IMR-90 (cell line): ENCODE data around the gene TNFAIP8L1. TPM values are rescaled to one million over a fixed set of nuclear protein-coding genes. Genes with fewer than 3 reads are reported as not detected.

ENCODE experiments used
- ATAC-seq: fragments of 200-7000 bp; cut with Tn5 transposase; 2 replicates; pipeline ENCODE4 v1.9.1; 2020; ENCODE audit warnings: low read depth, mild to moderate bottlenecking, moderate library complexity
- BruUV-seq: library from RNA; stranded (reverse); fragments of 400-500 nt; replicated peaks from 2 replicates; lab custom pipeline; 2021; lab: Mats Ljungman, UMichigan
- CTCF ChIA-PET: fragments of 300-600 bp; formaldehyde crosslinking; extraction: SDS; loops from one replicate; lab custom pipeline; 2021; ENCODE audit warnings: antibody characterized with exemption; lab: Yijun Ruan, JAX
- POLR2A ChIA-PET: fragments of 300-600 bp; sonication (Branson Sonifier 250); formaldehyde crosslinking; loops from one replicate; lab custom pipeline; 2022; ENCODE audit warnings: antibody characterized with exemption; ENCODE audit not compliant: unreplicated experiment; lab: Charles Lee
- DNase-seq: peaks from one replicate; pipeline ENCODE4 v3.0.0; 2013
- H2AFZ ChIP-seq: replicated peaks from 2 replicates; pipeline ENCODE3; 2013; ENCODE audit warnings: low read length, mild to moderate bottlenecking; ENCODE audit not compliant: poor library complexity
- H2AK5ac ChIP-seq: 2 replicates; pipeline ENCODE4 v1.6.1; 2013; ENCODE audit warnings: low read depth, low read length, inconsistent platforms
- H2AK9ac ChIP-seq: replicated peaks from 2 replicates; pipeline ENCODE3; 2013; ENCODE audit warnings: mild to moderate bottlenecking, low read depth, low read length, moderate library complexity; ENCODE audit not compliant: poor library complexity
- H2BK120ac ChIP-seq: 2 replicates; pipeline ENCODE4 v1.6.1; 2013; ENCODE audit warnings: low read depth, low read length, inconsistent platforms
- H2BK15ac ChIP-seq: 3 replicates; pipeline ENCODE4 v1.6.1; 2013; ENCODE audit warnings: low read depth, low read length, inconsistent platforms
- H2BK20ac ChIP-seq: 2 replicates; pipeline ENCODE4 v1.6.1; 2013; ENCODE audit warnings: low read depth, mild to moderate bottlenecking, inconsistent platforms, low read length, moderate library complexity
- H2BK5ac ChIP-seq: 2 replicates; pipeline ENCODE4 v1.6.1; 2013; ENCODE audit warnings: mild to moderate bottlenecking, low read depth, low read length, inconsistent platforms; ENCODE audit not compliant: poor library complexity, severe bottlenecking
- H3K14ac ChIP-seq: replicated peaks from 2 replicates; pipeline ENCODE4 v1.6.1; 2013; ENCODE audit warnings: low read depth, low read length, inconsistent platforms
- H3K18ac ChIP-seq: 2 replicates; pipeline ENCODE4 v1.6.1; 2013; ENCODE audit warnings: low read depth, low read length, control low read depth
- H3K23ac ChIP-seq: 2 replicates; pipeline ENCODE4 v1.6.1; 2013; ENCODE audit warnings: low read depth, low read length, inconsistent platforms
- H3K27ac ChIP-seq: 2 replicates; pipeline ENCODE4 v1.5.1; 2013; ENCODE audit warnings: mild to moderate bottlenecking, control low read depth, low read length; ENCODE audit not compliant: insufficient read depth
- H3K27me3 ChIP-seq: 2 replicates; pipeline ENCODE4 v1.6.1; 2013; ENCODE audit warnings: low read length; ENCODE audit not compliant: control insufficient read depth, insufficient read depth
- H3K36me3 ChIP-seq: 2 replicates; pipeline ENCODE4 v1.6.1; 2013; ENCODE audit warnings: low read length, mixed read lengths; ENCODE audit not compliant: control insufficient read depth, insufficient read depth
- H3K4ac ChIP-seq: 2 replicates; pipeline ENCODE4 v1.6.1; 2013; ENCODE audit warnings: low read depth, low read length, inconsistent platforms
- H3K4me1 ChIP-seq: 2 replicates; pipeline ENCODE4 v1.6.1; 2013; ENCODE audit warnings: low read length, mixed read lengths; ENCODE audit not compliant: control insufficient read depth, insufficient read depth
- H3K4me2 ChIP-seq: 2 replicates; pipeline ENCODE4 v1.6.1; 2013; ENCODE audit warnings: low read depth, mild to moderate bottlenecking, control low read depth, low read length, moderate library complexity
- H3K4me3 ChIP-seq: 2 replicates; pipeline ENCODE4 v1.5.1; 2013; ENCODE audit warnings: low read depth, mild to moderate bottlenecking, control low read depth, low read length, moderate library complexity; ENCODE audit not compliant: insufficient read depth
- H3K56ac ChIP-seq: 2 replicates; pipeline ENCODE4 v1.6.1; 2013; ENCODE audit warnings: low read length, inconsistent platforms; ENCODE audit not compliant: insufficient read depth; ENCODE audit errors: extremely low read depth
- H3K79me1 ChIP-seq, 2 experiments: 2 replicates each; pipeline ENCODE4 v1.6.1; 2013; ENCODE audit warnings: low read length in 2 of 2, inconsistent platforms in 1 of 2, low read depth in 1 of 2
- H3K9ac ChIP-seq: 2 replicates; pipeline ENCODE4 v1.6.1; 2013; ENCODE audit warnings: low read depth, low read length, control low read depth
- H3K9me1 ChIP-seq: 2 replicates; pipeline ENCODE4 v1.6.1; 2013; ENCODE audit warnings: low read length, inconsistent platforms; ENCODE audit not compliant: insufficient read depth
- H3K9me3 ChIP-seq: 2 replicates; pipeline ENCODE4 v1.6.1; 2013; ENCODE audit warnings: low read length; ENCODE audit not compliant: control insufficient read depth, insufficient read depth
- H4K20me1 ChIP-seq: 2 replicates; pipeline ENCODE4 v1.6.1; 2013; ENCODE audit warnings: low read length, inconsistent platforms; ENCODE audit not compliant: insufficient read depth
- H4K5ac ChIP-seq: 2 replicates; pipeline ENCODE4 v1.6.1; 2013; ENCODE audit warnings: mild to moderate bottlenecking, low read depth, low read length, control low read depth
- H4K8ac ChIP-seq, 2 experiments: 2 replicates each; pipeline ENCODE4 v1.6.1; 2013; ENCODE audit warnings: low read depth in 2 of 2, low read length in 2 of 2, control low read depth in 1 of 2, inconsistent platforms in 1 of 2
- H4K91ac ChIP-seq: 2 replicates; pipeline ENCODE4 v1.6.1; 2013; ENCODE audit warnings: low read depth, low read length, inconsistent platforms; ENCODE audit not compliant: insufficient read depth
- MAZ ChIP-seq: IDR thresholded peaks from 2 replicates; pipeline ENCODE4 v1.6.1; 2012; ENCODE audit warnings: low read depth, mild to moderate bottlenecking, low read length, improper control_type of control experiment, moderate library complexity, borderline replicate concordance
- WGBS, 2 experiments: methylation state at CpG; one replicate each; pipeline versions ENCODE4 v1.1.5 to v1.1.7; 2013; ENCODE audit warnings: missing lambda C conversion rate in 2 of 2; ENCODE audit not compliant: insufficient read length in 1 of 2; ENCODE audit errors: extremely low coverage in 2 of 2; 5-methylcytosine and 5-hydroxymethylcytosine counted together
- dilution Hi-C: fragments of 300-500 bp; cut with HindIII; formaldehyde crosslinking; loops from one replicate; pipeline ENCODE4 v1.14.3; 2018; ENCODE audit warnings: low sequenced_read_pairs; ENCODE audit not compliant: unreplicated experiment
- in situ Hi-C: fragments of 300-500 bp; cut with MboI; formaldehyde crosslinking; loops from 3 replicates; pipeline ENCODE4 v1.14.3; 2019; ENCODE audit warnings: low sequenced_read_pairs, inconsistent platforms, mixed read lengths
- intact Hi-C: fragments of 100-400 bp; cut with micrococcal nuclease; formaldehyde crosslinking; loops from 2 replicates; pipeline ENCODE4 v1.10.0; 2022
- polyA plus RNA-seq, 3 experiments: library from polyadenylated mRNA; depleted of rRNA; stranded (reverse); fragments of >200 nt; gene quantifications; 2 replicates each; pipeline ENCODE4 v1.2.3, GENCODE V29; 2012; ENCODE audit warnings: low replicate concordance in 1 of 3
- total RNA-seq: library from RNA; depleted of rRNA; stranded (reverse); fragments of >200 nt; gene quantifications from 2 replicates; pipeline ENCODE4 v1.2.3, GENCODE V29; 2012
- TF ChIP-seq, protein P1 (sequence below): fragments of 150-350 bp; IDR thresholded peaks from 2 replicates; pipeline ENCODE4 v1.6.1; 2016; ENCODE audit warnings: low read depth, mild to moderate bottlenecking, low read length, moderate library complexity, borderline replicate concordance

The TNFAIP8L1 gene
- total and polyA plus RNA-seq, 2 of the 4 experiments (the other 2 are of a cell fraction): 2.5 to 6.0 TPM

DNA sequence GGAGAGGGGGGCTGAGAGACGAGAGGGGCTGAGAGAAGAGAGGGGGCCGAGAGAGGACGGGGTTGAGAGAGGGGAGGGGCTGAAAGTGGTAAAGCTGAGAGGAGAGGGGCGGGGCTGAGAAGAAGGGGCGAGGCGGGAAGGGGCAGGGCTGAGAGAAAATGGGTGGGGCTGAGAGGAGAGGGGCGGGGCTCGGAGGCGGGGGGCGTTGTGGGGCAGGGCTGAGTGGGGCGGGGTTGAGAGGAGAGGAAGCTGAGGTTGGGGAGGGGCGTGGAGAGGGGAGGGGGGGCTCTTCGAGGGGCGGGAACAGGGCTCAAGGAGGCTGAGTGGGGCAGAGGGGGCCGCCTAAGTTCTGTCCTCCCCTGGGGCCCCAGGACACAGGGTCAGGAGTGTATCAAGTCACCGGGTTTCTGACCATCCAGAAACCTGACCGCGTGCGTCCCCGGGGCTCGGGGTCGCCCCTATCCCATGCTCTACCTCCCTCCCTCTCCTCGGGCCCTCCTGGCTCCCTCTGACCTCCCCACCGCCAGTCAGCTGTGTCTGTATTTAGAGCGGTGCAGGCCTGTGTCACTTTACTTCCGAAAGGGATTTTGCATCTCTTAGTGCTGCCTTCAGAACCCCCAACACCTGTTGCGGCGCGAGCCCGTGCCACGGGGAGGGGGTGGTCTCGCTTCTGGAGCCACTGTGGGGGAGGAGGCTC, 41.2 kb upstream of the TNFAIP8L1 start:
- no peak overlapping the region; the same call in 1 of the 2 replicates for H4K5ac ChIP-seq
- no peak overlapping the region for H3K23ac ChIP-seq
- H4K20me1 ChIP-seq: no peaks in the 10 kb centered on the region
- H3K14ac ChIP-seq: no peak overlapping the region
- no peak overlapping the region for H3K18ac ChIP-seq
- no peak overlapping the region for H3K4ac ChIP-seq
- no peak overlapping the region for H4K8ac ChIP-seq
- H2AK5ac ChIP-seq: no peak overlapping the region
- peak overlapping the region; percentile 61 for H2AK9ac ChIP-seq
- H2BK120ac ChIP-seq: no peak overlapping the region
- H3K4me2 ChIP-seq: peak overlapping the region; percentile 67; the same call in 1 of the 2 replicates
- POLR2A ChIA-PET: no interaction called here
- H3K9me1 ChIP-seq: no peaks in the 10 kb centered on the region
- BruUV-seq: no TSS peak
- H3K27ac ChIP-seq: no peak overlapping the region
- H3K9me3 ChIP-seq: no peaks in the 10 kb centered on the region
- H3K79me1 ChIP-seq: no peaks in the 10 kb centered on the region
- CTCF ChIA-PET: interaction anchor here (1.0 kb wide), 1 partner anchor 9 kb away, joined by 3 read pairs; no protein-coding TSS in a partner anchor
- H3K4me1 ChIP-seq: peaks cover 3% of the 10 kb centered on the region; the same call in 1 of the 2 replicates
- H3K36me3 ChIP-seq: no peaks in the 10 kb centered on the region
- TF ChIP-seq MAZ: no peak
- TF ChIP-seq, protein P1, sequence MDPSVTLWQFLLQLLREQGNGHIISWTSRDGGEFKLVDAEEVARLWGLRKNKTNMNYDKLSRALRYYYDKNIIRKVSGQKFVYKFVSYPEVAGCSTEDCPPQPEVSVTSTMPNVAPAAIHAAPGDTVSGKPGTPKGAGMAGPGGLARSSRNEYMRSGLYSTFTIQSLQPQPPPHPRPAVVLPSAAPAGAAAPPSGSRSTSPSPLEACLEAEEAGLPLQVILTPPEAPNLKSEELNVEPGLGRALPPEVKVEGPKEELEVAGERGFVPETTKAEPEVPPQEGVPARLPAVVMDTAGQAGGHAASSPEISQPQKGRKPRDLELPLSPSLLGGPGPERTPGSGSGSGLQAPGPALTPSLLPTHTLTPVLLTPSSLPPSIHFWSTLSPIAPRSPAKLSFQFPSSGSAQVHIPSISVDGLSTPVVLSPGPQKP: no peak
- intact Hi-C loops: no loop called here
- H4K91ac ChIP-seq: no peak overlapping the region
- no peak overlapping the region; the same call in 1 of the 2 replicates for H3K56ac ChIP-seq
- H2BK15ac ChIP-seq: no peak overlapping the region
- peaks cover 31% of the 10 kb centered on the region for H3K27me3 ChIP-seq
- in situ Hi-C loops: no loop called here
- H3K4me3 ChIP-seq: peak overlapping the region; percentile 10; the same call in 1 of the 2 replicates
- 0% methylated on average over 7 of the region's 32 CpGs; no CpG with 5 or more reads in 1 of the 2 experiments for WGBS, 2 experiments
- no peak overlapping the region for H2BK5ac ChIP-seq
- no peak overlapping the region for H2BK20ac ChIP-seq
- peak overlapping the region; percentile 87 for H2AFZ ChIP-seq
- DNase-seq (no peak), ATAC-seq (peak; percentile 89)
- dilution Hi-C loops: no loop called here
- H3K9ac ChIP-seq: no peak overlapping the region
